CD4-positive, alpha-beta T cell treated with Interleukin-1 beta for 1 hour (primary cell): ENCODE measurements around the gene LUZP4.
"Not testable (repeated sequence)": the region's sequence is repeated elsewhere in the genome, so short reads cannot be mapped to it uniquely, and the experiment has no call there.

Source experiments
- DNase-seq, 2 donors: peaks; one replicate each; pipeline ENCODE4 v3.0.0-alpha.2; 2020 to 2022

LUZP4 gene

GRCh38 chrX:115289465-115289864 is at the start of gene LUZP4:
Gene LUZP4, plus strand, starts transcription at chrX:115289715. Its CDS starts 45 bp downstream, at chrX:115289760.
- DNase-seq: no peak

DNA sequence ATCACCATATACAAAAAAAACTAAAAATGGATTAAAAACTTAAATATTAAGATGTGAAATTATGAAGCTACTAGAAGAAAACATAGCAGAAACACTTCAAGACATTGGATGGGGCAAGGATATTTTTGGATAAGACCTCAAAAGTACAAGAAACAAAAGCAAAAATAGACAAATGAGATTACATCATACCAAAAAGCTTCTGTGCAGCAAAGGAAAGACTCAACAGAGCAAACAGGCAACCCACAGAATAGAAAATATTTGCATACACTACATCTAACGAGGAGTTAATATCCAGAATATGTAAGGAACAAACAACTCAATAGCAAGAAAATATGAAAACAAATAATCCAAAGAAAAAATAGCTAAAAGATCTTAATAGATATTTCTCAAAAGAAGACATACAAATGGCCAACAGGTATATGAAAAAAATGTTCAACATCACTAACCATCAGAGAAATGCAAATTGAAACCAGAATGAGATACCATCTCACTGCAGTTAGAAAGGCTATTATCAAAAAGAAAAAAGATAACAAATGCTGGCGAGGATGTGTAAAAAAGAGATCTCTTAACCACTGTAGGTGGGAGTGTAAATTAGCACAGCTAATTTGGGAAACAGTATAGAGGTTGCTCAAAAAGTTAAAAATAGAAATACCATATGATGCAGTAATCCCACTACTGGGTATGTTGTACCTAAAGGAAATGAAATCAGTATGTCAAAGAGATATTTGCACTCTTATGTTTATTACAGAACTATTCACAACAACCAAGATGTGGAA is 37.9 kb upstream of the LUZP4 start:
- no peak for DNase-seq

GRCh38 chrX:115255003-115255402 is 34.5 kb upstream of the LUZP4 start:
- DNase-seq: no peak

GRCh38 chrX:115257711-115258110 is 31.8 kb upstream of the LUZP4 start:
- DNase-seq: no peak

GRCh38 chrX:115259238-115259875 is 30.2 kb upstream of the LUZP4 start:
- no peak for DNase-seq

DNA sequence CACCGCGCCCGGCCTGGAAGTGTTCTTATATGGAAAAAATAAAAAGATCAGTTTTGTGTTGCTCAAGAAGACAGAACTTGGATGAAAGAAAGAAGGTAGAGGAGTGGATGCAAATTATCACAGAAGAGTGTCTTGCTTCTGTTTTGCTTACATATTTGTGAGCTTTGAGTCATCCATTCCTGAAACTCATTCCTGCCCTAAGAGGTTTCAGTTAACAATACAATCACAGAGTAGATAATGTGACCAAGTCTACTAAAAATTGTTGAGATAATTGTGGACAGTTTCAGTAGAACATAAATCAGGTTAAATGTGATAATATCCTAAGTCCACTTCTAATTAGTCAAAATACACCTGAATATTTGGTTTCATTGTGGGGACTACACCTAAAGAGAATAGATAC is 29.2 kb upstream of the LUZP4 start:
- no peak for DNase-seq

DNA sequence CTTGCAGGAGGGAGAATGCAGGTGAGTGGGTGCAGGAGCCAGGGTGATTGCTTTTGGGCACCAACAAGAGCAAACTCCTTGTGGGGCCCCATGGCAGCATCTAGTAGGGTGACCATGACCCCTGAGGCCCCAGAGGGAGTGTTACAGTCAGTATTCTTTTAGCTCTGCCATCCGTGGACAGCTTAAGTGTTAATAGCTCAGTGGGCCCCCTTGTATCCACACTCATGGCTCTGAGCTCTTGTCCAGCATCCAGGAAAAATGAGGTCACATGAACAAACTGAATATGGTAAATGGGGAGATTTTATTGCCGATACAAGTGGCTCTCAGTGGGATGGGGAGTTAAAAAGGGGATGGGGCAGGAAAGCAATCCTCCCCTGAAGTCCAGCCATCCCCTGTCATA is 28.4 kb upstream of the LUZP4 start:
- DNase-seq: no peak

- DNase-seq: no peak
Observed at GRCh38 chrX:115264009-115264408, 25.5 kb upstream of the LUZP4 start.

- DNase-seq: no peak
Observed at GRCh38 chrX:115266300-115266699, 23.2 kb upstream of the LUZP4 start.

- DNase-seq: no peak
Observed at GRCh38 chrX:115268421-115268820, 21.1 kb upstream of the LUZP4 start.

DNA sequence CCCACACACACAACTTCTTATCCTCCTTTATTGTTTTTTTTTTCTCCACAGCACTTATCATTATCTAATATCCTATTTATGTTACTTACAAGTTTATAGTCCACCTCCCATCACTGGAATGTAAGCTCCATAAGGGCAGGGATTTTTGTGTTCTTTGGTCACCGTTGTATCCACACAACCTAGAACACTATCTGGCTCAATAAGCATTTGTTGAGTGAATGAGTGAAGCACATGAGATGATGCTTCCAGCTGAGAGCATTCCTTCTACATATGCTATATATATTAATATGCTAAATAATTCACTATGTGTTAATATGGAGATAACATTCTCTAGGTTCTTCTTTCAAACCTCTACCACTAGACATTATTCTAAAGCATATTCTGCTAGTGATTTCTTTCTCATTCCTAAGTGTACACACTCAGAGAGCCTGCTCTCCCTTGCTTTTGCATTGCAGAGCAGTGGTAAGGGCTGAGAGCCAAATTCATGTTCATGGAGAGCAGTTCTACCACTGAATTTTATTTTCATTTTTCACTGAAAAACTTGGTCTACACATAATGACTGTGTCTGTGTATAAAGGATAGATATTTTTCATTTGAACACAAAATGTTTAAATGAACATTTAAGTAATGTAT is 20.3 kb upstream of the LUZP4 start:
- no peak for DNase-seq

DNA sequence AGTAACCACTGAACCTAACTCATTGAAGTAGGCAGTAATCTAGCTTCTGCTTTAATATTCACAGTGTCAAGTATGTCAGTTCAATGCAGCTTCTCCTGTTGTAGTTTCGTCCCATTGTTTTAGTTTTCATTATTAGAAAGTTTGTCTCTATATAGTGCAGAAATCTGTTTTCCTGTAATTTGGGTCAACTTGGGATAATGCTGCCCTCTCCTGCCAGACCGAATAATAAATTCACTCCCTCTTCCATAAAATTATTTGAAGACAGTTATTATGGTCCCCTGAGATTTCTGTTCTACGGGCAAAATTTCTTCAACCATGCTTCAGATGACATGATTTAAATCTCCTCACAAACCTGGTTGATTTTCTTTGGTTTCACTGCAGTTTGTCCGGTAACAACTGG is 4.6 kb upstream of the LUZP4 start:
- DNase-seq: no peak

DNA sequence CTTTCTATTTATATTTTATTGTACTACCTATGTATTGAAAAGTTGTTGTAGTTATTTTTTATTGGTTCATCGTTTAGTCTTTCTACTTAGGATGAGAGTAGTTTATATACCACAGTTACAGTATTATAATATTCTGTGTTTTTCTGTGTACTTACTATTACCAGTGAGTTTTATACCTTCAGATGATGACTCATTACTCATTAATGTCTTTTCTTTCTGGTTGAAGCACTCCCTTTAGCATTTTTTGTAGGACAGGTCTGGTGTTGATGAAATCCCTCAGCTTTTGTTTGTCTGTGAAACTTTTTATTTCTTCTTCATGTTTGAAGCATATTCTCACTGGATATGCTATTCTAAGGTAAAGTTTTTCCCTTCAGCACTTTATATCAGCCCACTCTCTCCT is 7.7 kb downstream of the LUZP4 start:
- DNase-seq: no peak

DNA sequence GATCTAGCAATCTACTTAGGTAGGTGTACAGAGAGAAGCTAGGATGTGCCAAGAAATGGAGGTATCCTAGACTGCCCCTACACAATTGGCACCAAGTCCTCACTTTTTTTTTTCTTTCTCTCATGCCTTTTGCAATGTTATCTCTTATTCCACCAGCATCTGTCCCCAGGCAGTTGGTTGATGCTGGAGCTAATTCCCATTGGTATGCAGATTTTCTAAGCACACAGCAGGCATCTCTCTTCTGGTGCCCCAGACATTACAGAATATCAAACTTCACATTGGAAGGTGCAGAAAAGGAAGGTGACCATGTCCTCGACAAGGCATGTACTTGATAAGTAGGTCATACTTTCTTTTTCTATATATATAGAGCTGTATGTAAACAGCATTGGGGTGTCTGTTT is 21.6 kb downstream of the LUZP4 start:
- DNase-seq: no peak

- no peak for DNase-seq
Observed at GRCh38 chrX:115311601-115312001, 22.1 kb downstream of the LUZP4 start.

DNA sequence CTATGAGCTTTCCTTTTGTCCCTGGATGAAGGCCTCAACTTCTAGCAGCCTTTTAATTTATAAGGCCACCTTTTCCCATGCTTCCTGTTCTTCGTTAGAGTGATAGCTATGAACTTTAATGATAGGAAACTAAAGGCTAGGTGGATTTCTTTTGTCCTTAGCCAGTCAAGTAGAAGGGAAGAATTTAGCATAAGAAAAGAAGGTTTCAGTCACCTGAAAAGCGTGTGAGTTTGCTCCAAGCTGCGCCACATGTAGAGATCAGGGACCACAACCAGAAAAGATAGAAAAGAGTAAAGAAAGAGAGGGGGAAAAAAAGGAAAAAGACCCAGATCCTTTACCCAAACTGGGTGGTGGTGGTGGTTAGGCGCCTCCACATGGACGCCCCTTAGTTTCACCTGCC is 28.6 kb downstream of the LUZP4 start:
- DNase-seq: no peak

DNA sequence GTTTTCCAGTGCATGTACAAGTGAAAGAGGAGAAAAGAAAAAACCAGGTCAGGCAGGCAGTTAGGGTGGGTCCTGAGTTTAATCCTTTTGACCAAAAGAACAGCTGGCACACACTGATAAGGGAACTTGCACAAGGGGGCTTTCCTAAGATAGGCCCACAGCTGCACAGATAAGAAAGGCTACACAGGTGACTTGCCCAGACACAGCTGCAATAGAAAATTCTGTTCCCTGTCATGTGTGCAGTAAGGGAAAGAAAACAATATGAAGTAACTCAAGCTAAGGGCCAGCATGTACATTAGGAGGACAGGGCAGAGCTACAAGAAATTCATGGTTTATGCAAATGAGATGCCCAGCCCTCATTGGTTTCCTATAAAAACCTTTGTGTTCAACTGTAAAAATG is 32.9 kb downstream of the LUZP4 start:
- no peak for DNase-seq

- DNase-seq: no peak
Observed at GRCh38 chrX:115324194-115324593, 34.7 kb downstream of the LUZP4 start.

- not testable (repeated sequence) for DNase-seq
Observed at GRCh38 chrX:115329282-115329681, 39.8 kb downstream of the LUZP4 start.

DNA sequence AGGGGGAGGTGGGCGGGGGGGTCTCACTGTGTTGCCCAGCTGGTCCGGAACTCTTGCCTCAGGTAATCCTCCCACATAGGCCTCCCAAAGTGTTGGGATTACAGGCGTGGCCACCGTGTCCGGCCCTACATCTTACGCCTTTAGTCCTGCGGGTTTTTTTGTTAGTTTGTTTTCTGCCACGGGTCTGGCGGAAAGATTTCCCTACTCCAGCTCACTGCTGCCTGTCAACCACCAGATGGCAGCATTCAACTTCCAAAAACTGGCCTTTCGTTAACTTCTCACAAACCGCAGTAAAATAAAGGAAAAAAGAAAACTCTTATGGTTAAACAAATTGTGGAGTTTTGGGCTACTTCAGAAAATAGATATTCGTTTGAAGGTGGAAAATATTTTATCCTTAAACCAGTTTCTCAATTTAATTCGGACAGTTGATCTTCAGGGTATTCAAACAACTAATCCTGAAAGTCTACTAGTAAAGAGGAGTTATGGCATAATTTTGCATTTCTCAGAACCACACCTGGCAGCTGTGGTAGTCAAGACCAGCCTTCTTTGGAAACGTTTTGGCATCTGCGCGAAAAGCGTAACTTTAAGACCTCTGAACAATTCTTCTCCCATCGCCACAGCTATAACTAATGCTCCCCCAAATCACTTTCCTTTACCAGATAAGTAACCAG is 41.1 kb downstream of the LUZP4 start:
- DNase-seq: peak; percentile 3 to 6

- DNase-seq: no peak
Observed at GRCh38 chrX:115332832-115333231, 43.3 kb downstream of the LUZP4 start.

DNA sequence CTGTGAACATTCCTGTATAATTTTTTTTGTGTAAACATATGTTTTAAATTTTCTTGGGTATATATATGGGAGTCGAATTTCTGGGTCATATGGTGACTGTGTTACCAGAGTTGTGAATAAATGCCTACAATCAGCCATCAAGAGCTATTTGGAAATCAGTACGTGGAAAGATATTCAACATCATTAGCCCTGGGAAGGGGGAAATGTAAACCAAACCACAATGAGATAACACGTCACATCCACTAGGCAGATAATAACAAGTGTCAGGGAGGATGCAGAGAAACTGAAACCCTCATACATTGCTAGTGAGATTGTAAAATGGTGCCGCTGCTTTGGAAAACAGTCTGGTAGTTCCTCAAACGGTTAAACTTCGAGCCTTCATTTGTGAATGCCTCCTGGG is 43.9 kb downstream of the LUZP4 start:
- no peak for DNase-seq

DNA sequence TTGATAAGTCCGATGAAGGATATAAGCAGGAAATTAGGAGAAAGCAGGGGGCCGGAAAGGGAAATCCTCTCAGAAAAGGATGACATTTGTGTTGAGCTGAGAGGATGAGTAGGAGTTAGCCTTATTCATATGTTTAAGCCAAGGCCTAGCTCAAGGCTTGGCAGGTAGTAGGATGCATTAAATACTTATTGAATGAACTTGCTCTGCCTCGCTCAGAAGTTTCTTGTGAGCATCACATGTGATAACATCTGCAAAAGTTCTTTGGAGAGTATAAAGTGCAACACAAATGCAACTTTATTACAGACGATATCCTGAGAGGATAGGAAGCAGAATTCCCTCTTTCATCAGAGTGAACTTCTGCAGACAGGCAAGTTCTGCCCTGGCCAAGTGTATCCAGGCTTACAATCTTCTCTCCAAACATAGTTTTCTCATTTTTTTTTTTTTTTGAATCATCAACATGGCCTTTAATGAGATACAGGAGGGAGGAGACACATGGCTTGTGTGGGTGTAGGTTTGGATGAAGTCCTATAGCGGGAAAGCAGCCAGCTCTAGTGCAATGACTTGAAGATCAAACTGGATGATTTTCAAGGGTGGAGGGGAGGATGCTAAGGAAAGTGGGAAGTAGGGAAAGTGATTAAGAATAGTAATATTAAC is 48.1 kb downstream of the LUZP4 start:
- no peak for DNase-seq
